ENCODE measurements around the gene ITPRID1.

DNA sequence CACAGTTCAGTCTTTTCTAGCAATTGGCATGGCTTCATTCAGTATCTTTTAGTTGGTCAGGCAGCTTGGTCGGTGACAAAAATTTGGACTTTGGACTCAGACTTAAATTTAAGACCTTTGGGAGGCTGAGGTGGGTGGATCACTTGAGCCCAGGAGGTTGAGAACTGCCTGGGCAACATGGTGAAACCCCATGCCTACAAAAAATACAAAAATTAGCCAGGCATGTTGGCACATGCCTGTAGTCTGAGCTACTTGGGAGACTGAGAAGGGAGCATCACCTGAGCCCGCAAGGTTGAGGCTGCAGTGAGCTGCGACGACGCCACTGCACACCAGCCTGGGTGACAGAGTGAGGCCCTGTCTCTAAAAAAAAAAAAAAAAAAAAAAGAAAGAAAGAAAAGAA lies 19.5 kb upstream of the ITPRID1 start:
- TF ChIP-seq POLR2A (IDR thresholded peaks at IDR 0.05): no peak
- TF ChIP-seq, protein P1, sequence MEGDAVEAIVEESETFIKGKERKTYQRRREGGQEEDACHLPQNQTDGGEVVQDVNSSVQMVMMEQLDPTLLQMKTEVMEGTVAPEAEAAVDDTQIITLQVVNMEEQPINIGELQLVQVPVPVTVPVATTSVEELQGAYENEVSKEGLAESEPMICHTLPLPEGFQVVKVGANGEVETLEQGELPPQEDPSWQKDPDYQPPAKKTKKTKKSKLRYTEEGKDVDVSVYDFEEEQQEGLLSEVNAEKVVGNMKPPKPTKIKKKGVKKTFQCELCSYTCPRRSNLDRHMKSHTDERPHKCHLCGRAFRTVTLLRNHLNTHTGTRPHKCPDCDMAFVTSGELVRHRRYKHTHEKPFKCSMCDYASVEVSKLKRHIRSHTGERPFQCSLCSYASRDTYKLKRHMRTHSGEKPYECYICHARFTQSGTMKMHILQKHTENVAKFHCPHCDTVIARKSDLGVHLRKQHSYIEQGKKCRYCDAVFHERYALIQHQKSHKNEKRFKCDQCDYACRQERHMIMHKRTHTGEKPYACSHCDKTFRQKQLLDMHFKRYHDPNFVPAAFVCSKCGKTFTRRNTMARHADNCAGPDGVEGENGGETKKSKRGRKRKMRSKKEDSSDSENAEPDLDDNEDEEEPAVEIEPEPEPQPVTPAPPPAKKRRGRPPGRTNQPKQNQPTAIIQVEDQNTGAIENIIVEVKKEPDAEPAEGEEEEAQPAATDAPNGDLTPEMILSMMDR (IDR thresholded peaks at IDR 0.05): no peak
